Astrocyte of the cerebellum (primary cell): ENCODE results near the gene CCN5.

Source experiments
- DNase-seq: peaks from one replicate; pipeline ENCODE4 v3.0.0-alpha.2; 2011; ENCODE audit warnings: low read depth
- H3K4me3 ChIP-seq: 2 replicates; pipeline ENCODE4 v1.5.1; 2011; ENCODE audit warnings: mild to moderate bottlenecking, low read depth, low read length, moderate library complexity
- in situ Hi-C: cut with HindIII; loops from 2 replicates; pipeline ENCODE4 v1.10.0; 2017; ENCODE audit warnings: low sequenced_read_pairs
- TF ChIP-seq, protein P1 (sequence below): IDR thresholded peaks from 2 replicates; pipeline ENCODE4 v1.5.1; 2012; ENCODE audit warnings: low read length, low read depth, moderate library complexity, mild to moderate bottlenecking; ENCODE audit errors: missing control alignments

Gene CCN5

DNA sequence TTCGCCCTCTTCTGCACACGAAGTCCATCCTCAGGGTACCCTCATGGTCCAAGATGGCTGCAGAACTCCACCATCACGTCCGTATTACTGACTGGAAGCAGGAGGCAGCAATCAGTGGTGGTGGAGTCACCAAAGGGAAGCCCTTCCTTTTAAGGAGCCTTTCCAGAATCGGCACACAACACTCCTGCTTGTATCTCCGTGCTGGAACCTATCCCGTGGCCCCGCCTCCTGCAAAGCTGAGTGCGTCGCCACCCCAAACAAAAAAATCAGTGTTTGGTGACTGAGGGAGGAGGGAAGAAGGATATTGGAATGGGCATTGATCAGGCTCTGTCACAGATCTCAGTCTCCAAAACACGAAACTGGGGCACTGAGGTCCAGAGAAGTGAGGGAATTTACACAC lies 5.8 kb upstream of the CCN5 start:
- H3K4me3 ChIP-seq = no peak overlapping the region
- DNase-seq = no peak
- in situ Hi-C loops = no loop called here
- TF ChIP-seq, protein P1, sequence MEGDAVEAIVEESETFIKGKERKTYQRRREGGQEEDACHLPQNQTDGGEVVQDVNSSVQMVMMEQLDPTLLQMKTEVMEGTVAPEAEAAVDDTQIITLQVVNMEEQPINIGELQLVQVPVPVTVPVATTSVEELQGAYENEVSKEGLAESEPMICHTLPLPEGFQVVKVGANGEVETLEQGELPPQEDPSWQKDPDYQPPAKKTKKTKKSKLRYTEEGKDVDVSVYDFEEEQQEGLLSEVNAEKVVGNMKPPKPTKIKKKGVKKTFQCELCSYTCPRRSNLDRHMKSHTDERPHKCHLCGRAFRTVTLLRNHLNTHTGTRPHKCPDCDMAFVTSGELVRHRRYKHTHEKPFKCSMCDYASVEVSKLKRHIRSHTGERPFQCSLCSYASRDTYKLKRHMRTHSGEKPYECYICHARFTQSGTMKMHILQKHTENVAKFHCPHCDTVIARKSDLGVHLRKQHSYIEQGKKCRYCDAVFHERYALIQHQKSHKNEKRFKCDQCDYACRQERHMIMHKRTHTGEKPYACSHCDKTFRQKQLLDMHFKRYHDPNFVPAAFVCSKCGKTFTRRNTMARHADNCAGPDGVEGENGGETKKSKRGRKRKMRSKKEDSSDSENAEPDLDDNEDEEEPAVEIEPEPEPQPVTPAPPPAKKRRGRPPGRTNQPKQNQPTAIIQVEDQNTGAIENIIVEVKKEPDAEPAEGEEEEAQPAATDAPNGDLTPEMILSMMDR = no peak

DNA sequence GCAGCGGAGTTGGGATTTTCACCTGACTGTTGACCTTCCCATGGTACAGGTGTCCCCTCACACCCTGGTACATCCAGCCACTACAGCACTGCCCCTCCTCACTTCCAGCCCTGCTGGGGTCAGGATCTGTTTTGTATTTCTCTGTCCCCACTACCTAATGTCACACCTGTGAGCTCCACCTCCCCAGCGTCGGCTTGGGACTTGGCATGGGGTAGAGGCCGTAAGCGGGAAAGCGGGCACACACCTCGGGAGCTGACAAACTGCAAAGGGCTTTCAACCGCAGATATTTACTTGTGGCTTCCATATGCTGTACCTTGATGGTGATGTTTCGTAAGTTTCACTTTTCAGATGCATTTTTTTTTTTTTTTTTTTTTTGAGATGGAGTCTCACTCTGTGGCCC lies 5.4 kb upstream of the CCN5 start:
- no peak for DNase-seq
- no peak overlapping the region for H3K4me3 ChIP-seq
- TF ChIP-seq, protein P1 = no peak
- in situ Hi-C loops = no loop called here

DNA sequence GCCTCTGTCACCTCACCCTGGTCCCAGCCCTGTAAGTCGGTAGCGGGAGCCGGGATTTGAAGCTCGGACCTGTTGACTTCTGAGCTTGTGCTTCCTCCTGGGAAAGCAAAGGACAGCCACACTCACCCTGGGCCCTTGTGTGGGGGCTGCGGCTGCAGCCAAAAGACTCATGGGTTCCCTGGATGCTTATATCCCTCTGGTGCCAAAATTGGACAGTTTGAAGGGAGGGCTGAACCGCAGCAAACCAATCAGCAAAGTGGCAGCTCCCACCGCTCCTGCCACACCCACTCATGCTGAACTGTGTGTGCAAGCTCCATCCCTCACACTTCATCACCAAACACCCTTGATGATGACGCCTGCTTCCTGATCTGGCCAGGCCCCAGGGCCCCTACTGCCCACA lies 3.9 kb upstream of the CCN5 start:
- no peak for DNase-seq
- in situ Hi-C loops = no loop called here
- TF ChIP-seq, protein P1 = no peak
- H3K4me3 ChIP-seq = no peak overlapping the region

GRCh38 chr20:44714102-44714700 lies 968 bp upstream of the CCN5 start:
- no peak overlapping the region for H3K4me3 ChIP-seq
- in situ Hi-C loops = no loop called here
- TF ChIP-seq, protein P1 = no peak
- no peak for DNase-seq

DNA sequence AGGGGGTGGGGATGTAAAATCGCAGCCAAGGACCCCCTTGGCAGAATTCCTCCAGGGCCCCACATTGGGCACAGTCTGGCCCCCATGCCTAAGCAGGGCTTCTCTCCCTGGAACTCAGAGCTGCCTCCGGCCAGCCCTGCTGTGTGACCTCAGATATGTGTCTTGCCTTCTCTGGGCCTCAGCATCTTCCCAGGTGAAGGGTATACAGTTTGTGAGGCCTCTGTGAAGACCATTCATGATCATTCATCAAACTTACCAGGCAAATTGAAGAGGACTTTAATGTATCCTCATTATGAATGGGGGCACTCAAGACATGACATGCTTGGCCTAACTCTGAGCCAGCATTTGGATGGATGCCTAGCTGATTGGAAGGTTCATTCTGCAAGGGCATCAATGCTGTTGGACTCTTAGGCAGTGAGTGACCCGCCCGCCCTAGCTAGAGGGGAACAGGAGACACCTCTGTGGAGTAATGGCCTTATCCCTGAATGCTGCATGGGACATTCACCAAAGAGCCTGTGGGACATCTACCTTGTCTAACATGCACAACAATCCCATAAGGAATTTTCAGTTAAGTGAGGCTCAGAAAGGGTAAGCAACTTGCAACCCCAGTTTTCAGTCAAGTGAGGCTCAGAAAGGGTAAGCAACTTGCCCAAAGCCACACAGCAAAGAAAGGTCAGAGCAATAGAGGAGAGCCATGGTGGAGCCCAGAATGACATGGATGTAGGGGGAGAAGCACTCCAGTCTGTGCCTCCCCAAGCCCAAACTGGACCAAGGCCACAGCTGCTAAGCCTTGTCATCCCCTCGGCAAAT lies 535 bp downstream of the CCN5 start:
- TF ChIP-seq, protein P1 = no peak
- H3K4me3 ChIP-seq = no peak overlapping the region
- in situ Hi-C loops = no loop called here
- no peak for DNase-seq

DNA sequence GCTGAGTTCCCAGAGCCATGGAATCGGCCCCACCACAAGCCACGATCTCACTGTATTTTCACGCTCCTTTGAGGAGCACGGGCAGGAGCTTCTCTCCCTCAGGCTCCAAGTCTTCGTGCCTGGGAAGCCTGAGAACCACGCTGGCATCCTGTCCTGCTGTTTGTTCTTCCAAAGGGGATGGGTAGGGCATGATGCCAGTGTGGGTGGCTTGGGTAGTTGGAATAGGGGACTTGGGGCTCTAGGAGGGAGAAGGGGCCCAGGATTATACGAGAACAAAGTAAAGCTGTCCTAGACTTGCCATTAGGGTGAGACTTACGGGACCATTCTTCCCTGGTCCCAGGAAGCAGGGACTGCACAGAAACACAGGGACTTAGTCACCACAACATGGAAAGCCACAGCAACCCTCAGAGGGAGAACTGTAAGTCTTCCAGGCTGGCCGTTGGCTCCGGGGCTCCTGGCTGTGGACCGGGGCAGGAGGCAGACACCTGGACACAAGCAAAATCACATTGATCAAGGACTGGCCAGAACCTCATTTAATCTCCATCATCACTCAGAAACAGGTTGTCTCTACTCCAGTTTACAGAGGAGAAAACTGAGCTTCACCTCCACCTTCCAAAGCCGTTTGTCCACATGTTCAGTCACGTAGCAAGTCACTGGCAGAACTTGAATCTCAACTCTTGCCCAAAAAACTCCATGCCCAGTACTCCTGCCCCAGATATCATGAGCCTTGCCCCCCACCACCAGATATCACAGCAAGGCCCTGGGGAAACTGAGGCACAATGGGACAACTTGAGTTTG lies 1.3 kb downstream of the CCN5 start:
- H3K4me3 ChIP-seq = no peak overlapping the region
- no peak for DNase-seq
- TF ChIP-seq, protein P1 = no peak
- in situ Hi-C loops = no loop called here
